Mesodermal cell (in vitro differentiated cells): Measurements from ENCODE around the gene OOEP.
A peak's percentile ranks its signal among the peaks of the same experiment; 100 is the strongest.
"Not testable (repeated sequence)": the region's sequence is repeated elsewhere in the genome, so short reads cannot be mapped to it uniquely, and the experiment has no call there.

Experiments
- H3K27ac ChIP-seq: 2 replicates; pipeline ENCODE4 v1.7.0; 2013; ENCODE audit warnings: mild to moderate bottlenecking, low read depth, low read length, moderate library complexity; ENCODE audit not compliant: severe bottlenecking
- H3K36me3 ChIP-seq: 2 replicates; pipeline ENCODE4 v1.7.1; 2013; ENCODE audit warnings: mild to moderate bottlenecking, low read length, moderate library complexity; ENCODE audit not compliant: control insufficient read depth, insufficient read depth
- H3K4me1 ChIP-seq: one replicate; pipeline ENCODE4 v1.7.1; 2013; ENCODE audit warnings: mild to moderate bottlenecking, low read length; ENCODE audit not compliant: insufficient read depth, control insufficient read depth, poor library complexity, severe bottlenecking
- H3K4me3 ChIP-seq: 2 replicates; pipeline ENCODE4 v1.7.0; 2013; ENCODE audit warnings: low read length, control low read depth, mild to moderate bottlenecking; ENCODE audit not compliant: insufficient read depth, poor library complexity, severe bottlenecking; ENCODE audit errors: extremely low read depth
- H3K9me3 ChIP-seq: 2 replicates; pipeline ENCODE4 v1.7.1; 2013; ENCODE audit warnings: mild to moderate bottlenecking, low read length, moderate library complexity; ENCODE audit not compliant: control insufficient read depth
- WGBS, 2 experiments: methylation state at CpG; one replicate each; pipeline ENCODE4 v1.1.5; 2013; ENCODE audit warnings: missing lambda C conversion rate in 2 of 2; ENCODE audit not compliant: insufficient coverage in 2 of 2; 5-methylcytosine and 5-hydroxymethylcytosine counted together

The OOEP gene

GRCh38 chr6:73388800-73389512, 19.3 kb upstream of the OOEP start:
- H3K9me3 ChIP-seq: no peaks in the 10 kb centered on the region
- H3K27ac ChIP-seq: peak overlapping the region; percentile 57
- H3K4me1 ChIP-seq: no peaks in the 10 kb centered on the region
- no peaks in the 10 kb centered on the region for H3K36me3 ChIP-seq
- WGBS, 2 experiments: 2 to 3% methylated on average over 21 to 30 of the region's 38 CpGs
- H3K4me3 ChIP-seq: peak overlapping the region; percentile 46

- WGBS, 2 experiments: 67 to 70% methylated on average over 1 to 2 of the region's 4 CpGs
These were observed 18.7 kb upstream of the OOEP start for GRCh38 chr6:73388433-73388799.

GRCh38 chr6:73382462-73383113, 12.9 kb upstream of the OOEP start:
- no peaks in the 10 kb centered on the region for H3K4me1 ChIP-seq
- H3K9me3 ChIP-seq: no peaks in the 10 kb centered on the region
- no peak overlapping the region for H3K27ac ChIP-seq
- H3K4me3 ChIP-seq: no peak overlapping the region
- WGBS, 2 experiments: 88 to 92% methylated on average over 2 to 3 of the region's 6 CpGs
- no peaks in the 10 kb centered on the region for H3K36me3 ChIP-seq

More at GRCh38 chr6:73388433-73388799, 18.7 kb upstream of the OOEP start:
- Histone ChIP-seq H3K4me3 (peak overlapping the region; percentile 46), H3K27ac (peak overlapping the region; percentile 57), H3K36me3 (no peaks in the 10 kb centered on the region), H3K9me3 (no peaks in the 10 kb centered on the region), H3K4me1 (no peaks in the 10 kb centered on the region)

- H3K36me3 ChIP-seq, H3K27ac ChIP-seq, H3K4me1 ChIP-seq, H3K4me3 ChIP-seq, H3K9me3 ChIP-seq: not testable (repeated sequence)
- WGBS, 2 experiments: 91 to 93% methylated on average over 9 to 10 of the region's 10 CpGs
These were observed 11.8 kb upstream of the OOEP start for GRCh38 chr6:73381531-73381930.

GRCh38 chr6:73377225-73377624, 7.5 kb upstream of the OOEP start:
- H3K36me3 ChIP-seq: no peaks in the 10 kb centered on the region
- no peak overlapping the region for H3K4me3 ChIP-seq
- no peaks in the 10 kb centered on the region for H3K9me3 ChIP-seq
- H3K27ac ChIP-seq: no peak overlapping the region
- H3K4me1 ChIP-seq: no peaks in the 10 kb centered on the region
- WGBS, 2 experiments: 100% methylated on average over 3 of the region's 3 CpGs; no CpG with 5 or more reads in 1 of the 2 experiments

- WGBS, 2 experiments: 78% methylated on average over 1 of the region's 1 CpG
- no peaks in the 10 kb centered on the region for H3K36me3 ChIP-seq
- H3K4me1 ChIP-seq: no peaks in the 10 kb centered on the region
- no peaks in the 10 kb centered on the region for H3K9me3 ChIP-seq
- H3K4me3 ChIP-seq: no peak overlapping the region
- H3K27ac ChIP-seq: no peak overlapping the region
These were observed 5.5 kb upstream of the OOEP start for GRCh38 chr6:73375216-73375615.

GRCh38 chr6:73372516-73372915, 2.8 kb upstream of the OOEP start:
- Histone ChIP-seq H3K4me1 (no peaks in the 10 kb centered on the region), H3K4me3 (no peak overlapping the region), H3K9me3 (no peaks in the 10 kb centered on the region), H3K27ac (no peak overlapping the region), H3K36me3 (no peaks in the 10 kb centered on the region)
- 96% methylated on average over 9 to 10 of the region's 10 CpGs for WGBS, 2 experiments

GRCh38 chr6:73371984-73372383, 2.3 kb upstream of the OOEP start:
- H3K4me1 ChIP-seq: no peaks in the 10 kb centered on the region
- no peak overlapping the region for H3K27ac ChIP-seq
- H3K4me3 ChIP-seq: no peak overlapping the region
- H3K36me3 ChIP-seq: no peaks in the 10 kb centered on the region
- no peaks in the 10 kb centered on the region for H3K9me3 ChIP-seq
- 97 to 100% methylated on average over 1 to 3 of the region's 4 CpGs for WGBS, 2 experiments

GRCh38 chr6:73369157-73369556, 540 bp downstream of the OOEP start:
- Histone ChIP-seq H3K36me3 (no peaks in the 10 kb centered on the region), H3K4me3 (no peak overlapping the region), H3K27ac (no peak overlapping the region), H3K9me3 (no peaks in the 10 kb centered on the region), H3K4me1 (no peaks in the 10 kb centered on the region)
- 95% methylated on average over 13 to 14 of the region's 14 CpGs for WGBS, 2 experiments

GRCh38 chr6:73368675-73369074, 1.0 kb downstream of the OOEP start:
- no peak overlapping the region for H3K27ac ChIP-seq
- no peaks in the 10 kb centered on the region for H3K4me1 ChIP-seq
- no peaks in the 10 kb centered on the region for H3K9me3 ChIP-seq
- no peaks in the 10 kb centered on the region for H3K36me3 ChIP-seq
- no peak overlapping the region for H3K4me3 ChIP-seq
- WGBS, 2 experiments: 92% methylated on average over 3 of the region's 4 CpGs; no CpG with 5 or more reads in 1 of the 2 experiments

GRCh38 chr6:73367761-73368355, 1.8 kb downstream of the OOEP start:
- Histone ChIP-seq H3K9me3 (no peaks in the 10 kb centered on the region), H3K36me3 (no peaks in the 10 kb centered on the region), H3K27ac (no peak overlapping the region), H3K4me1 (no peaks in the 10 kb centered on the region), H3K4me3 (no peak overlapping the region)
- 79 to 86% methylated on average over 16 of the region's 16 CpGs for WGBS, 2 experiments
